CD4-positive, CD25-positive, alpha-beta regulatory T cell (primary cell): ENCODE data around the gene FRMD4B. TPM values are rescaled to one million over a fixed set of nuclear protein-coding genes. Genes with fewer than 3 reads are reported as not detected.

Experiments
- ATAC-seq, 2 donors: fragments of 150-1000 bp; cut with Tn5 transposase; one replicate each; pipeline ENCODE4 v1.10.0; 2021; ENCODE audit warnings: low read depth in 2 of 2, moderate number of reproducible peaks in 2 of 2, moderate library complexity in 1 of 2
- DNase-seq, 3 donors: peaks; one replicate each; pipeline versions ENCODE4 v3.0.0 to v3.0.0-alpha.2; 2012 to 2022; ENCODE audit warnings: mixed read lengths in 1 of 3
- H3K27ac ChIP-seq: one replicate; pipeline ENCODE4 v1.7.0; 2013; ENCODE audit warnings: mild to moderate bottlenecking, low read length; ENCODE audit not compliant: insufficient read depth, poor library complexity, severe bottlenecking
- H3K27me3 ChIP-seq: one replicate; pipeline ENCODE4 v1.7.0; 2013; ENCODE audit warnings: low read length; ENCODE audit not compliant: control insufficient read depth, insufficient read depth
- H3K36me3 ChIP-seq: one replicate; pipeline ENCODE4 v1.7.0; 2013; ENCODE audit warnings: mild to moderate bottlenecking, low read length, moderate library complexity; ENCODE audit not compliant: control insufficient read depth, insufficient read depth
- H3K4me1 ChIP-seq: 2 replicates; pipeline ENCODE4 v1.7.0; 2013; ENCODE audit warnings: mild to moderate bottlenecking, low read length; ENCODE audit not compliant: insufficient read depth, control insufficient read depth, poor library complexity, severe bottlenecking
- H3K4me3 ChIP-seq: one replicate; pipeline ENCODE4 v1.7.0; 2013; ENCODE audit warnings: low read depth, mild to moderate bottlenecking, low read length, moderate library complexity
- H3K9me3 ChIP-seq, 2 experiments: 1 replicate in 1 of 2; 2 replicates in 1 of 2; pipeline ENCODE4 v1.7.0; 2013; ENCODE audit warnings: low read length in 2 of 2, mild to moderate bottlenecking in 1 of 2, moderate library complexity in 1 of 2; ENCODE audit not compliant: control insufficient read depth in 2 of 2
- H3K27ac Mint-ChIP-seq, 3 donors: one replicate each; pipeline ENCODE4 v1.8.0; 2020 to 2022; ENCODE audit warnings: mild to moderate bottlenecking in 3 of 3, mixed read lengths in 3 of 3, moderate library complexity in 2 of 3
- H3K27me3 Mint-ChIP-seq: one replicate; pipeline ENCODE4 v1.8.0; 2022; ENCODE audit warnings: mild to moderate bottlenecking, mixed read lengths
- H3K36me3 Mint-ChIP-seq: one replicate; pipeline ENCODE4 v1.8.0; 2020; ENCODE audit warnings: mixed read lengths
- H3K4me1 Mint-ChIP-seq, 4 donors: one replicate each; pipeline ENCODE4 v1.8.0; 2020 to 2022; ENCODE audit warnings: mixed read lengths in 4 of 4, mild to moderate bottlenecking in 1 of 4
- H3K4me3 Mint-ChIP-seq, 4 donors: one replicate each; pipeline ENCODE4 v1.8.0; 2020 to 2022; ENCODE audit warnings: mild to moderate bottlenecking in 4 of 4, mixed read lengths in 4 of 4, moderate library complexity in 3 of 4
- H3K9me3 Mint-ChIP-seq, 7 donors: one replicate each; pipeline ENCODE4 v1.8.0; 2020 to 2022; ENCODE audit warnings: mixed read lengths in 7 of 7, mild to moderate bottlenecking in 3 of 7, moderate library complexity in 2 of 7
- polyA plus RNA-seq, 4 donors: library from polyadenylated mRNA; unstranded; fragments of 300-500 nt; fragmentation: Illumina TruSeq; gene quantifications; one replicate each; pipeline ENCODE4 v1.2.3, GENCODE V29; 2021
- total RNA-seq: library from RNA; stranded (reverse); gene quantifications from one replicate; pipeline ENCODE4 v1.2.3, GENCODE V29; 2022

The FRMD4B gene
- total RNA-seq, result 54.7 TPM
- polyA plus RNA-seq, result 10 to 100 TPM in 1 of 4 donors, 1 to 10 TPM in 3; 8.6 to 13.7 (median 9.6) TPM

DNA sequence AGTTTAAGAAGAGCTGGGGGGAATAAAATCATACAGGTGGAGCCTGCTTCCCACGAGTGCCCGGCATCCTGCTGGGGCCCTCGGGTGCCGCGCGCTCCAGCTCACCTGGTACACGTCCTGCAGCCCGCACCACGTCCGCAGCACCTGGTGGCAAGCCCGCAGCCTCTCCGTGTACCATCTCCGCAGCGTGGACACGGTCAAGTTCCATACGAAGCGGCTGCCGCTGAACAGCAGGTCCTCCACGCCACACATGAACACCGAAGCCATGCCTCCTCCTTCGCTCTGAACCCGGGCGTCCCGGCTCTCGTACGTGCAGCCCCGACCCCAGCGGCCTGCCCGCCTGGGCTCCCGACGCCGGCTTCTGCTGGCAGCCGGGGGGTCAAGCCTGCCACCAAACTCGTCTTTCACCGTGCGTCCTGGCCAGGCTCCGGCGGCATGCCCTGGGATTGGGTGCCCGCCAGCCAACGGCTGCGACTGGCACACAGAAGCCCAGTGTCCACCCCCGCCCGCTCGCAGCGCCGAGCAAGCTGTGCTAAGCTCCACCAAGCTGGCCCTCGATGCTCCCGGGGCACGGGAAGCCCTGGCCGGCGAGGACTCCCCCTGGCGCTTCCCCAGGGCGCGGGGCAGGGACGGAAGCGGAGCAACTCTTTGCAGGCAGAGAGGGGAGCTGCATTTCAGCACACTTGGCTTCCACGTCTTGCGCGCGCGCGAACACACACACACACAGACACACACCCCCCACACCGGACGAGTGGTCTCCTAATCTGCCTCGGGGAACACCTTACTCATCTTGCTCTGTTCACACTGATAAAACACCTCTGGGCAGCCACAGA, at the start of gene FRMD4B:
TSS of gene FRMD4B (minus strand) at position 366 of the 833 bp plus-strand sequence. CDS start at position 267, 99 bp downstream.
- H3K9me3 ChIP-seq, result no peaks in the 10 kb centered on the region
- H3K27me3 ChIP-seq, result peaks cover 33% of the 10 kb centered on the region
- no peaks in the 10 kb centered on the region for H3K36me3 ChIP-seq
- no peak within 1 kb of the TSS for H3K27ac ChIP-seq
- no peaks in the 10 kb centered on the region for H3K36me3 Mint-ChIP-seq
- H3K9me3 Mint-ChIP-seq, result peaks cover 0 to 5% (median 0%) of the 10 kb centered on the region in 7 donors
- ATAC-seq (peak in 1 of 2 donors; percentile 28), DNase-seq (peak in 1 of 3 donors; percentile 10)
- peaks cover 0 to 7% (median 2%) of the 10 kb centered on the region in 4 donors for H3K4me1 Mint-ChIP-seq
- H3K27me3 Mint-ChIP-seq, result peaks cover 77% of the 10 kb centered on the region
- peak within 1 kb of the TSS in 2 of 4 donors; percentile 50 to 59 for H3K4me3 Mint-ChIP-seq
- H3K4me3 ChIP-seq, result no peak within 1 kb of the TSS
- H3K27ac Mint-ChIP-seq, result no peak within 1 kb of the TSS
- H3K4me1 ChIP-seq, result peaks cover 5% of the 10 kb centered on the region

DNA sequence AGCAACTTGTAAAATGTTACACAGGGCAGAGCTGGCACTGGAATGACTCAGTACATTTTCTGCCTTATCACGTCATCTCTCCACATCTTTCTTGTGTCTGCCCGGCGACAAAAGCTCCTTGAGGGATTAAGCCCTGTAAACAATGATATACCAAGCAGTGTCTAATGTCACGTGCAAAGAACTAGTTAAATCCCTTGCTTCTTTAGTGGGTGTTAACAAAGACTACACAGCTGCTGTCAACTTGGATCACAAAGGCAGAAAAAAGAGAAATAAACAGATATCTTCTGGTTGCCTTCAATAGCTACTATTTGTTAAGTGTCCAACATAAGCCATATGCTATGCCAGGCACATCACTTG, 48.1 kb upstream of the FRMD4B start:
- peaks cover 10% of the 10 kb centered on the region for H3K27me3 Mint-ChIP-seq
- no peak overlapping the region for H3K4me3 ChIP-seq
- no peak for ATAC-seq
- H3K36me3 ChIP-seq, result no peaks in the 10 kb centered on the region
- no peak overlapping the region for H3K4me3 Mint-ChIP-seq
- no peaks in the 10 kb centered on the region for H3K9me3 Mint-ChIP-seq
- no peaks in the 10 kb centered on the region for H3K36me3 Mint-ChIP-seq
- no peaks in the 10 kb centered on the region for H3K9me3 ChIP-seq
- no peak overlapping the region for H3K27ac ChIP-seq
- H3K4me1 ChIP-seq, result no peaks in the 10 kb centered on the region
- H3K27me3 ChIP-seq, result peaks cover 6% of the 10 kb centered on the region
- H3K27ac Mint-ChIP-seq, result no peak overlapping the region
- no peak for DNase-seq
- no peaks in the 10 kb centered on the region for H3K4me1 Mint-ChIP-seq

DNA sequence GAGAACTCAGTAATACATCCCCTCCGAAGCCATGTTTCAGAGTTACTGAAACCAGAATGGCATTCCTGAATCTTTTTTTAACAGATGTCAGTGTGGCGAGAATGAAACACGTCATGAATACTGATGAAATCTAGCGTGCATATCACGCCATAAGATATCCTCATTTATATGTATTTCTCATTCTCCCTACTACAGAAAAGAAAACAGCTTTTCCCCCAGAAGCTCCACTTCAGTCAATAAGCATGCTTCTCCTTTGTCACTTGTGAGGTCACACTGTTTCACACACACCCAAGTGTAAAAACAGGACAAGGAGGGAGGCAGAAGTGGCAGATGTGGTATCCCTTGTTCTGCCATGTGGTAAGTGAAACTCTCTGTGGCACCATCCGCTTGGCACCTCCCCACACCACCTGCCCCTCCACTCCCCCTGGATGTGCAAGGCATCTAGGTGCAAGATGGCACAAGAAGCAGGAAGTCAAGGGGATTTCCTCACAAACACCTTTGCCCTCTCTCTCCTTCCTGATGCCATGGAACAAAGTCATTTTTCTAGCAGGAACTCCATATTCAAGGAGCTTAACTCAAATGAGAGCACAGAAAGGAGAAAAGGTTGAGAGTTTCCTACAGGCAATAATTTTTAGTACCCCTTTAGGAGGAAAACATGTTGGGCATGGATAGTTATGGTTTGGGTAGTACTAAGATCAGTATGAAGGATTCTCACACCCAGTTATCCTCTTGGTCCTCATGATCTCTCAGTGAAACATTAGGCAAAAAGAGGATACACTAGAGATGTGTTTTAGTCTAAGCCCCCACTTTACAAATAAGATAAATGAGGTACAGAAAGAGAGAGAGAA, 47.5 kb upstream of the FRMD4B start:
- Histone ChIP-seq H3K4me1 (no peaks in the 10 kb centered on the region), H3K27ac (no peak overlapping the region), H3K27me3 (peaks cover 8% of the 10 kb centered on the region), H3K4me3 (no peak overlapping the region), H3K36me3 (no peaks in the 10 kb centered on the region), H3K9me3 (no peaks in the 10 kb centered on the region)
- Mint-ChIP-seq H3K4me1 (no peaks in the 10 kb centered on the region), H3K4me3 (no peak overlapping the region), H3K9me3 (no peaks in the 10 kb centered on the region), H3K36me3 (no peaks in the 10 kb centered on the region), H3K27ac (no peak overlapping the region), H3K27me3 (peaks cover 10% of the 10 kb centered on the region)
- ATAC-seq, result no peak
- DNase-seq, result peak in 1 of 3 donors; percentile 5

DNA sequence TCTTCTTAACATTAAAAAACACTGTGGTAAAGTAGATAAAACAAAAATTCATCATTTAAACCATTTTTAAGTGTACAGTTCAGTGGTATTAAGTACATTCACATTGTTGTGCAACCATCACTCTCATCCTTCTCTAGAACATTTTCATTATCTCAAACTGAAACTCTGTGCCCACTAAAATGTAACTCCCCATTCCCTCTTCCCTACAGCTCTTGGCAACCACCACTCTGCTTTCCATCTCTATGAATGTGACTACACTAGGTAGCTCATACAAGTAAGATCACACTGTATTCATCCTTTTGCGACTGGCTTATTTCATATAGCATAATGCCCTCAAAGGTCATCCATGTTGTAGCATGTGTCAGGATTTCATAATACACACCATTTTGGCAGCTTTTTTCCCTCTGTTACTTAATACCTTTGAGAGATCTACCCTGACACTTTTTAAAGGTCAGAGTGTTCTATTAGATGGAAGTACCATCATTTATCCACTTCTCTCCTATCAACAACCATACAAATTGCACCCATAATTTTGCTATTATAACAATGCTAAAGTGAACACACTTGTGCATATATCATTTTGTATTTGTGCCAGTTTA, 42.9 kb upstream of the FRMD4B start:
- H3K36me3 Mint-ChIP-seq, result no peaks in the 10 kb centered on the region
- ATAC-seq (no peak), DNase-seq (no peak)
- H3K4me1 Mint-ChIP-seq, result no peaks in the 10 kb centered on the region
- Histone ChIP-seq H3K4me1 (no peaks in the 10 kb centered on the region), H3K9me3 (no peaks in the 10 kb centered on the region), H3K27me3 (peaks cover 10% of the 10 kb centered on the region), H3K4me3 (no peak overlapping the region), H3K27ac (no peak overlapping the region), H3K36me3 (no peaks in the 10 kb centered on the region)
- peaks cover 0 to 1% (median 0%) of the 10 kb centered on the region in 7 donors for H3K9me3 Mint-ChIP-seq
- H3K27ac Mint-ChIP-seq, result no peak overlapping the region
- H3K27me3 Mint-ChIP-seq, result peaks cover 26% of the 10 kb centered on the region
- no peak overlapping the region for H3K4me3 Mint-ChIP-seq

DNA sequence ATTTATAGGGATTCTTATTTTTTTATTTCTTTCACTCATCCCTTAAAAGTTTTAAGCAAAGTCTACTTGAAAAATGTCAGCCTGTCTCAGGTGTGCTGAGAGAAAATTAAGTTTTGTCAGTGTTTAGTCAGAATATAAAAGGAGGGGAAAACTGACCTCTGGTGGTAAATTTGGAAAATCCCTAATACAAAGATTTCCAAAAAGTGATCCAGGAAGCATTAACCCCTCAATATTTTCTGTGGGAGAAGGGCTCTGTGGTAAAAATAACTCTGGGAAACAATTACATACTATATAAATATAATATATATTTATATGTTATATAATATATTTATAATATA, 41.0 kb upstream of the FRMD4B start:
- H3K27me3 Mint-ChIP-seq, result peaks cover 26% of the 10 kb centered on the region
- H3K4me3 Mint-ChIP-seq, result no peak overlapping the region
- H3K4me3 ChIP-seq, result no peak overlapping the region
- H3K36me3 ChIP-seq, result no peaks in the 10 kb centered on the region
- DNase-seq, result no peak
- no peaks in the 10 kb centered on the region for H3K9me3 ChIP-seq
- H3K36me3 Mint-ChIP-seq, result no peaks in the 10 kb centered on the region
- no peak for ATAC-seq
- no peak overlapping the region for H3K27ac ChIP-seq
- no peak overlapping the region for H3K27ac Mint-ChIP-seq
- H3K4me1 ChIP-seq, result no peaks in the 10 kb centered on the region
- H3K9me3 Mint-ChIP-seq, result peaks cover 0 to 1% (median 0%) of the 10 kb centered on the region in 7 donors
- no peaks in the 10 kb centered on the region for H3K4me1 Mint-ChIP-seq
- H3K27me3 ChIP-seq, result peaks cover 4% of the 10 kb centered on the region

DNA sequence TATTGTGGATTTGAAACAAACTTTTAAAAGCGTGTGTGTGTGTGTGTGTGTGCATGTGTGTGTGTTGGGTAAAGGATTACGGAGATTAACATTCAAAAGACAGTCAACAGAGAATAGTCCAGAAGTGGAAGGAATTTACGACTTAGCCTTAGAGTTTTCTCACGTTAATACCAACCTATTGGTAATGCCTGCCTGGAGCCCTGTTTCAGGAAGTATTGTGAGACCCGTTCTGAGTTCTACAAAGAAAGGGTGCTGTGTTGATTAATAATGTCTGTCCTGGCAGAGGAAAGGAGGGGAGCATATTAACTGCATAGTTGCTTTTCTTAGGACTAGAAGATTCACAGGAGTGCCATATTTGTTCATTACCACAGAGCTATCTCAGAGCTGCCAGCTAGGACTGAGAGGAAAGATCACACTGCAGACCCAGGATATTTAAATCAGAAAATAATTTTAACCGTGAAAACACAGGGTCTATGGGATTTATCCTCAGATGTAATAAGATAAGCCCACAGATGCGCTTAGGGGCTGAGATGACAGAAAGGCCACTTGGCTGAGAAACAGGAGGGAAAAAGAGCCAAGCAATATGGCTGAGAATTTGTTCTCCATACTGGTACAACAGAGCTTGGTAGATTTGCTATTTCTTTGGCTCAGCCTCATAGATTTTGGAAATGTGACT, 40.5 kb upstream of the FRMD4B start:
- Mint-ChIP-seq H3K27ac (no peak overlapping the region), H3K4me3 (no peak overlapping the region), H3K27me3 (peaks cover 26% of the 10 kb centered on the region), H3K9me3 (peaks cover 0 to 1% (median 0%) of the 10 kb centered on the region in 7 donors), H3K4me1 (no peaks in the 10 kb centered on the region), H3K36me3 (no peaks in the 10 kb centered on the region)
- Histone ChIP-seq H3K4me1 (no peaks in the 10 kb centered on the region), H3K36me3 (no peaks in the 10 kb centered on the region), H3K9me3 (no peaks in the 10 kb centered on the region), H3K27me3 (peaks cover 4% of the 10 kb centered on the region), H3K4me3 (no peak overlapping the region), H3K27ac (no peak overlapping the region)
- DNase-seq (no peak), ATAC-seq (no peak)

DNA sequence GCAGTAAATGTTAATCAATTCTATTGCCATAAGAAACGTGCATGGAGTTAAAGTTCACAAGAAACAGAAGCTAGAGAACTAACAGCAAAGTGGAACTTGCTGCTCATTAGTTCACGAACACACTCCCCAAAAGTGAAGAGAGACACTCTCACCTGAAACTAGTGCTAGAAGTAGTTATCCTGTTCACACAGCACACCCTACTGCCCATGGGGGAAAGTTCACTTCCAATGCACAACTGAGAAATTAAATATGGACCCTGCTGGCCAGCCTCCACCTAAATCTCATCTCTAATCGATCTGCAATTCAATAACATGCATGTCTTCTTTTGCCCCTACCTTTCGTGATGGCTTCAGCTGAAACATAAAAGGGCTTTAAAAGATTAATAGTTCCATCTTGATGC, 39.4 kb upstream of the FRMD4B start:
- Histone ChIP-seq H3K27me3 (peaks cover 4% of the 10 kb centered on the region), H3K27ac (no peak overlapping the region), H3K9me3 (no peaks in the 10 kb centered on the region), H3K4me3 (no peak overlapping the region), H3K36me3 (no peaks in the 10 kb centered on the region), H3K4me1 (no peaks in the 10 kb centered on the region)
- H3K4me1 Mint-ChIP-seq, result no peaks in the 10 kb centered on the region
- peaks cover 22% of the 10 kb centered on the region for H3K27me3 Mint-ChIP-seq
- peaks cover 0 to 1% (median 0%) of the 10 kb centered on the region in 7 donors for H3K9me3 Mint-ChIP-seq
- ATAC-seq (peak; percentile 39 to 40), DNase-seq (peak in 2 of 3 donors; percentile 10 to 51)
- H3K36me3 Mint-ChIP-seq, result no peaks in the 10 kb centered on the region
- no peak overlapping the region for H3K27ac Mint-ChIP-seq
- H3K4me3 Mint-ChIP-seq, result no peak overlapping the region
